HPDE6-E6E7 (cell line): ENCODE data around the gene GPR135.

Experiments
- DNase-seq: peaks from one replicate; pipeline ENCODE4 v3.0.0; 2011; ENCODE audit warnings: missing footprints; ENCODE audit errors: extremely low spot score

The GPR135 gene, protein sequence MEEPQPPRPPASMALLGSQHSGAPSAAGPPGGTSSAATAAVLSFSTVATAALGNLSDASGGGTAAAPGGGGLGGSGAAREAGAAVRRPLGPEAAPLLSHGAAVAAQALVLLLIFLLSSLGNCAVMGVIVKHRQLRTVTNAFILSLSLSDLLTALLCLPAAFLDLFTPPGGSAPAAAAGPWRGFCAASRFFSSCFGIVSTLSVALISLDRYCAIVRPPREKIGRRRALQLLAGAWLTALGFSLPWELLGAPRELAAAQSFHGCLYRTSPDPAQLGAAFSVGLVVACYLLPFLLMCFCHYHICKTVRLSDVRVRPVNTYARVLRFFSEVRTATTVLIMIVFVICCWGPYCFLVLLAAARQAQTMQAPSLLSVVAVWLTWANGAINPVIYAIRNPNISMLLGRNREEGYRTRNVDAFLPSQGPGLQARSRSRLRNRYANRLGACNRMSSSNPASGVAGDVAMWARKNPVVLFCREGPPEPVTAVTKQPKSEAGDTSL

DNA sequence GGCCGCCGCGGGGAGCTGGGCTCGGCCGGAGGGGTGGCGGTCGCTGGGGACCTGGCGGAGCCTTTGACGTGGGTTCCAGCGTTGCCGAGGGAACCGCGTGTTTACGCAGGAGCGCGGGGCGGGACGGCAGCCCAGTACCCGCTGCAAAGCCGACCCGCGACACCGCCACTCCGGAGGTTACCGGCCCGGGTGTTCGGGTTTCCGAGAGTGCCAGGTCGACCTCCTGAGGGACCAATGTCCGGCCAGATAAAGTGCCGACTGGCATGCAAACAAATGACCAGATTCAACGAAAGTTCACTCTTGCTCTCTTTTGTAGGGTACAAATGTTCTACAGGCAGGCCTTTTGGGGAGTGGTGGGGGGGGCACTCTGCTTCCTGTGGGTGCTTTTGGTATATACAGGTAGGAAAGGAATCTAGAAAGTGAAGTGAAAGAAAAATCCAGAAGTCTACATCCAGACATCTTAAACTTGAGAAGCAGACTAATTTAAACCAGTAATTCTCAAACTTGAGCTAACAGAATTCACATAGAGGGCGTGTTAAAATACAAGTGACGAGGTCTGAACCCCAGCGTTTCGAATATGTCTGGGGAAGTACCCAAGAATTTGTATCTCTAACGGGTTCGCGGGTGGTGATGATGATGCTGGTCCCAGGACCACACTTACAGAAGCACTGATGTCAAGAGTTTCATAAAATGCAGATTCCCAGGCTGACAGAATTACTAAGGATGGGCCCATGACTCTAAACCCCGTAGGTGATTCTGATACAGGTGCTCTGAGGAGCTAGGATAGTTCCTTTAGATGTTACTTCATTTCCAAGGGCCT lies at the start of gene GPR135:
Gene GPR135, minus strand, starts transcription at position 65 of the 820 bp plus-strand sequence. CDS start 154 bp downstream, outside the sequence.
- no peak for DNase-seq

DNA sequence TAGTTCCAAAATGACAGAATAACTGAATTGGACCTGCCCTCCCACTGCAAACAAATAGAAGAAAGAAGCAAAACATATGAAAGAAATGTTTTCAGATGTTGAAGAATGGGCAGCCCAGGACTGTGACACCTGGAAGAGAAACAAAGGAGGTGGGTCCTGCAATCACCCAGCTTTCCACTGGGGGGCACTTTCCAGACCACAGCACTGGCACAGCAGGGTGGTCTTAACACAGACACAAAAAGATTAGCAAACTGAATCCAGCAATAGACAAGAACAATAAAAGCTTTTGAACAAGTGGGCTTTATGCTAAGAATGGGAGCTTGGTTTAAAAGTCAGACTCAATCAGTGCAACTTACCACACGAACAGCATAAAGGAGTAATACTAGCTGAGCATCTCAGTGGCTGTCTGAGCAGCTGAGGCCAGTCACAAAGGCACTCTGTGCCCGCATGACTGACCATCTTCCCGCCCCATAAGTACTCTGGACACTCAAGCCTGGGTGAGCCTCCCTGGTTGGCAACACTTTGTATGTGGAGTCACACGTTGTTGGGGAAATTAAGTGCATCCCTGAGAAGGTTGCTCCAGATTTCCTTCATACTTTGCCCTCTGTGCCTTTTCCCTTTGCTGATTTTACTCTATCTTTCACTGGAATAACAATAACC lies 46.9 kb upstream of the GPR135 start:
- DNase-seq: no peak

DNA sequence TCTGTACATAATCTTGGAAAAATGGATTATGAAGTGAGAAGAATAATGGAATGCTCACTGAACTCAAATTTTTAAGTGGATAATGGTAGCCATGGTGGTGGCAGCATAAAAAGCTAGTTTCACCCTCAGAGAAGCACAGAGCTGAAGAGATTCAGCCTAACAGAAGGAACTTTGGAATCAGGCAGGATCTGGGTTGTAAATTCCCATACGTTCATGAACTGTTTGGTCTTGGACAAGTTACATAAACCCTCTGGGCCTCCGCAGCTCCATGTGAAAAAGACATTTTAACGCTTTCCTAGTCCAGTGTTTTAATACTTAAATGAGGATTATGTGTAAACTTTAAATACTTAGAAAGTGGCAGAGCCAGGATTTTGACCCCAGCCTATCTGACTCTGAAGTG lies 45.8 kb upstream of the GPR135 start:
- no peak for DNase-seq

DNA sequence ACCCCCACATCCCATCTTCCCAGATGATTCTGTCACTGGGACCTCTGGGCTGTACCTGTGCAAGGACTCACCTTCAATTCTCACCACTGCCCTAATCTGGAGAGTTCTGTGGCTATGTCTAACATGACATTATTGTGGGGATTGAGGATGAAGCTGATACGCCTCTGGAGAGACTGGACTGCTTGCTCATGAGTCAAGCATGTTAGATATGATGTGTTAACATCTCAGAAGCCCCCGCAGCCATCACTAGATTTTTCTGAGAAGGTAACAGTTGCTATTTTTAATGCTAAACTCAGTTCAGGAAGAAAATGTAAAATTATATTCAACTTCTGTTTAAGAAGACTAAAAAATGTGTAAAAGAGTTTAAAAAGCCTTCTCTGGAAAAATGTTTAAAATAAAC lies 44.8 kb upstream of the GPR135 start:
- DNase-seq: no peak

DNA sequence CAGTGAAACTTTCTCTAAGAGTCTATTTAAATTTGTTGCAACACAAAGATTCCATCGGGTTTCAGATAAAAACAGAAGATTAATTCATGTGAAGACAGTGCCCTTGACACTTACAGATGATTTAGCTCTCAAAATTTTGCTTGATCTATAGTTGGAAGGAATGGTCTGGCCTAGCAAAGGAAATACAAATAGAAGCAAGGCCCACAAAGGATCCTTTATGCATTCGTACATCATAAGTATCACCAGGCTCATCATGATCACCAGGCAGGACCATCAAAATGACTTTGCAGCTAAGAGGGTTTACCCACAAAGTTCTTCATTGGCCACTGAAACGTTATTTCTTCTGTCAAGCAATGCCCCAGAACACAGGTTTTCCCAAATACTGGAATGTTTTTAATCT lies 43.9 kb upstream of the GPR135 start:
- DNase-seq: no peak

DNA sequence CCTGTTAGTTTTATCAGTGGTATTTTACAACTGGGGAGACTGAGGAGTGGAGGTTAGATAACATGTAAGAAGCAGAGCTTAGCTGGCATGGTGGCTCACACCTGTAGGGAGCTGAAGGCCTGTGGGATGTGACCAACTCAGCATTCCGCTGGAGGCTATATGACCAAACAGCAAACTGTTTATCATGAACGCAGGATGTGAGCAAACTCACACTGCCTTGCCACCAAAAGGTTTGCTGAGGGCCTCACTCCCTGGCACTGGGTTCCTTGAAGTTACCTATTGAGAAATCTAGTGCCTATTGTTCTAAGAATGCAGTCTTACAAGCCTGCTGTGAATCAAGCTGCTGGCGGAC lies 42.5 kb upstream of the GPR135 start:
- DNase-seq: peak; percentile 23

DNA sequence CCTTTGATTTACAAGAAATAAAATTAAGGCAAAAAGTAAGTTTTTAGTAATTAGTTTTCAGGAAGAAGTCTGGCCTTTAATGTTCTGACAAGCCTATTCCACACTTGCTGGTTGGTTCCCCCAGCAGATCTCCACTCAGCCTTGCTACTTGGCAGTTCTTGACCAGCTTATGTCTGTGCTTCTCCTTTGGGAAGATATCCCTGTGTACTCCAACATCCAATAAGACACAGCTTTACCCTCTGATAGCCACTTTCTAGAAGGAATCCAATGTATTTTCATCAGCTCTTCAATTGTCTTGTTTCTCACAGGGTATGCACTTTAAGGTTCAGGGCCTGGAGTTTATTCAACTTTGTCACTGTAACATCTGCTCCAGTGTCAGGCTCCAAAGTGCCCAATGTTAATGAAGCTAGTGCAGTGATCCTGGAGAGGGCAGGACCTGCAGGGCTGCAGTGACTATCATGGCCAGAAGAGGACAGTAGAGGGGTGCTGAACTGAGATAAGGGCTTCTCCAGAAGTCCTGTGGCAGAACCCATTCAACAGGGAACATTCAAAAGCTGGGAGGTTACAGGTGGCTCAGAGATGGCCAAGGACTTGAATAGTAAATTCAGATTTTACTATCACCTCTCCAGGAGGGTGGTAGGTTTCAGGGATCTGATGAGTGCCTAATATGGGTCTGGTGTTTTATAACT lies 42.0 kb upstream of the GPR135 start:
- DNase-seq: peak; percentile 35

DNA sequence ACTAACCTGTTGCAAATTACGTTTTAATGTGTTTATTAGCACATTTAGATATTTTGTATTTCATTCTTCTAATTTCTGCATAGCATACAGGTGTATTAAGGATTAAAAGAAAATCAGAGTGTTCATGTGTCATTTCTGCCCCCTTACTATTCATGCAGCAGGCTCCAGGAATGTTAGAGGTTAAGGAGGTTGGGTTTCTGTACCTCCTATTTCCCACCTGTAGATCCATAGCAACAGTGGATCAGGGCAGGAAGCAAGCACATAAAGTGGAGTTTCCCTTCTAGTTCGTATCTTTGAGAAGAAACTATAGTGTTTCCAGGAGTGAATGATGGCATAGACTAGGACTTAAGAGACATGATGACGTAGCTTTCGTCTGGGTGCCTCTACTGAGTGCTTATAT lies 38.1 kb upstream of the GPR135 start:
- no peak for DNase-seq

DNA sequence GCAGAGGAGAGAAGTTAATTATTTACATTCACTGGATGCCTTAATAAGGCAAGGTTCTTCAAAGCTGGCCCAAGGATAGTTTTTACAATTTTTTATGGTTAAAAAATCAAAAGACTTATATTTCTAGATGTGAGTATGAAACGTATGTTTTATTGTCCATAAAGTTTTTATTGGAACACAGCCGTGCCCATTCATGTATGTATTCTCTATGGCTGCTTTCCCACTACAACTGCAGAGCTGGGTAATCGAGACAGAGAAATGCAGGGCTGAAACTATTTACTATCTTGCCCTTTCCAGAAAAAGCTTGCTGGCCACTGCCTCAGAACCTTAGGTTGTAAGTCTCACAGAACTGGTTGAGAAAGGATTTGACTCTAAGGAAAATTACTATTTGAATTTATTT lies 35.6 kb upstream of the GPR135 start:
- DNase-seq: no peak

DNA sequence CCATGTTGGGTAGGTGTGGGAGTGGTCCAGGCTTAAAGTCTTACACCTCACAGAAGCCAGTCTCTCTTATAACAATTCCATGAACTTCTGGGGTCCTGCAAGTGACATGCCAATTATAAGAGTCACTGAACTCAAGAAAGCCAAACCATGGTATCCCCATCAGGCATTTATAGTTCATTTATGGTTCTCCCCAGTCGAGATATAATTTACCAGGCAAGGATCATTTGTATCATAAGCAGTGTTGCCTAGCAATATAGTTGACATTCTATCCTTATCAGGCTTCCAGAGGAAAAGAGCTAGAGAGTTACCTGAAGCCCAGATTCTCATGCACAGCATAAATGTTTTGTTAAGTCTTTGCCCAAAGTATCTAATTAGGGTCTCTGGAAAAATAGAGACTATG lies 27.2 kb upstream of the GPR135 start:
- no peak for DNase-seq

DNA sequence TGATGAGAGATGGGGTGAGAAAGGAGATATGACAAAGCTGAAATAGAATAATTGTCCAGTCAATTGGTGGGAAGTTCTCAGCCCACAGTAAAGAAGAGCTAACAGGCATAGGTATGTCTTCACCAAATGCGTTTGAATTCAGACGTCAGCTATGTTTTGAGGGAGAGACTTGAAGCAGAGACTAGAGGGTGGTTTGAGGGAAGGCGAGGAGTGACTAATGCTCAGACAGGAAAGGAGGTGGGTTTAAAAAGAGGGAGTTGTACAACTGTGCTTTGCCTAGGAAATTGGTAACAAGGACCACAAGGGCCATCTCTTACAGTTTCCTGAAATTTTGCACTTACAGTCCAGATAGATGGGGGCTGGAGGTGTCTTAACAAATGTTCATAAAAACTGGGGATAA lies 25.6 kb upstream of the GPR135 start:
- no peak for DNase-seq

DNA sequence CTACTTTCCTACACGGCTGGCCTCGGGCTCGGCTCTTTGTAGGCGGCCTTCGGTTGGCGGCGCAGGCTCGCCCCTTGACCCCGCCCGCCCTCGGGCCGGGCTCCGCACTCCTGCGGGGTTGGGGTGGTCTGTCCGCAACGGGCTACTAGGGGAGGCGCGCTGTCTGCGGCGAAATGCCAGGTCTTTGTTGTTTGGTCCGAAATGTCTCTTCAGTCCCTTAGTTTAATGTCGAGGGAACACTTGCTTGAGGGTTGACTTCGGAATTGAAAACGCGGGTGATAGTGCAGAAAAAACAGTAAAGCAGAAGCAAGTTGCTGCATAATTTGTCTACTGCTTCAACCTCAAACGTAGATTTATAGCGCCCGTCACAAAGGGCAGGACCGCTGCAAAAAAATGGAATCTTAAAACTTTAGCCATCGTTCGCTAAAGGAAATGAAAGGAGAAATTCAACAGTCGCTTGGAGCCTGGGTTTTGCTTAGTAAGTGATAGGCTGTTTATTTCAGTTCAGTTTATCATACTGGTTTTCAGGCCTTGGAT lies 19.5 kb upstream of the GPR135 start:
- no peak for DNase-seq

DNA sequence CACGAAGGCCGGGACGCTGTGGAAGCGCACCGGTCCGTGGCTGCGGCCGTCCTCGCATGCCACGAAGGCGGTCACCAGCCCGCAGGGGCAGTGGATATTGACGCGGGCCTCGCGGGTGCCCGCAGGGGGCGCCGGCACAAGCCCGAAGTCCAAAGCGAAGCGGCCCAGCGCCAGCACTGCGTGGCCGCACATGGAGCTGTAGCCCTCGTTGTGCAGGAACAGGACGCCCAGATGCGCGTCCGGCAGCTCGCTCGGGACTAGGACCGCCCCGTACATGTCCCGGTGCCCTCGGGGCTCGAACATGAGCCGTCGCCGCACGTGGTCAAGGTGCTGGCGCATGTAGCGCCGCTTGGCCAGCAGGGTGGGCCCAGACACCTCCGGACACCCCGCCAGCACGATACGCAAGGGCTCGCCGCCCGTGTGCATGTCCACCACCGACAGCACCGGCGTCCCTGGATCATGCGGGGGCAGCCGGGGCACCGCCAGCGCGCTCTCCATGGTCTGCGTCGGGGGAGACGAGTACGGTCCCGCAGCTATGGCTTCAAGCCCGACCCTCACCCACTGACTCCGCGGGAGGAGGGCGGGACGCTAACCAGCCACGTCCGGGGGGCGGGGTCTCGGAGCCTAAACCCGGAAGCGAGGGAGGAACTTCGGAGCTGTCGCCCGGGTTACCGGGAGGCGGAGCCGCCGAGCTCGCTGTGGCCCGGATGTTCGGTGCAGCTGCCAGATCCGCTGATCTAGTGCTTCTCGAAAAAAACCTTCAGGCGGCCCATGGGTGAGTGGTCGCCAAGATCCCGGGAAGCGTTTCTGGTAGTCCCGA lies 18.8 kb upstream of the GPR135 start, which contains the start of the genes JKAMP and L3HYPDH:
Gene JKAMP, plus strand, starts transcription at position 699 of the 820 bp plus-strand sequence. Its CDS starts 73 bp downstream, at position 772.
Gene L3HYPDH, minus strand, starts transcription at position 590 of the 820 bp plus-strand sequence. Its CDS starts 92 bp downstream, at position 498.
- DNase-seq: peak; percentile 91

DNA sequence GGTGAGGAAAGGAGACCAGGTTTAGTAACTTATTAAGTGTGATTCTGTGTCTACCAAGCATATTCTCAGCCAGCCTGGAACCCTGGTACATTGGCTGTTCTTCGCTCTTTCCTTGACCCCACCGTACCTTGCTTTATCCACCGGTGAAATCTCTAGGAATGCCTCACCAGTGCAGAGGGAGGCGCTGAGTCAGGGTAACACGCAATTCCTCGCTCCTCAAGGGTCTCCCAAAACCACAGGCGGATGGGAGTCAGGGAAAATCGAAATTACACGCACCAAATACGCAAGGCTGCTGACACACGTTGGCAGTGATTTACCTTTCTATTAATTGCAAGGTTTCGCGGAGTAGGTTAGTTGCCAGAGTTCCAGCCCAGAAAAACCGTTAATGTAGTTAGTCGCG lies 18.2 kb upstream of the GPR135 start:
- no peak for DNase-seq

DNA sequence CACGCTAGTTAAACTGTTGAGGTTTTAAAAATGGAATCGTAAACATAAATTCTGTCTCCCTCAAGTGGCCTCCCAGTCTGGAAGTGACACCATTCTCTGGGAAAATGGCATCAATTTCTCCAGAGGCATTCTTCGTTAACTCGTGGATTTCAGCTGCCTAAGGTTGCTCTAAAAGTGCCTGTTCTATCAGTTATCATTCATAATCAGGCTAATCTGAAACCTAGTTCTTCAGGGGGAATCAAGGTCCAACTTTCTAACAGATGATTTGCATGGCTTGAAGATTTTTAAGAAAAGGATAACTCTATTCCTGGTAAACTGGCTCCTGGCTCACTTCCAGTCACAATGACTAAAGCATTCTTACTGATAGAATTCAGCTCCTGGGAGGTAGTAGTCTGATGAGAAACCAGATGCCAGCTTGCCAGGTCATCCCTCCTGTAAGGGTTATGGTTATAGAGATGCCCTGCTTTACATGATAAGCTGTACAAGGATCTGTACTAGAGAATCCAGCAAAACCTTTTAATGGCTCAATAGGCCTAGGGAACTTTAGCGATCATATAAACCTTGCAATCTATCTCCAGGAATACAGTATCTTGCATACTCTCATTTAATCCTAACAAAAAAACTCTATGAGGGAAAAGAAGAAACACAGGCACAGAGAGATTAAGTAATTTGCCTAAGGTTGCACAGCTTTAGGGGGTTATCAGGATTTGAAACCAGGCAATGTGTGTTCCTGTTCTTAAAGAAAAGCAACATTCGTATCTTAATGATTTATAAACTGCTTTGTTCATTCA lies 17.6 kb upstream of the GPR135 start:
- peak; percentile 86 for DNase-seq

DNA sequence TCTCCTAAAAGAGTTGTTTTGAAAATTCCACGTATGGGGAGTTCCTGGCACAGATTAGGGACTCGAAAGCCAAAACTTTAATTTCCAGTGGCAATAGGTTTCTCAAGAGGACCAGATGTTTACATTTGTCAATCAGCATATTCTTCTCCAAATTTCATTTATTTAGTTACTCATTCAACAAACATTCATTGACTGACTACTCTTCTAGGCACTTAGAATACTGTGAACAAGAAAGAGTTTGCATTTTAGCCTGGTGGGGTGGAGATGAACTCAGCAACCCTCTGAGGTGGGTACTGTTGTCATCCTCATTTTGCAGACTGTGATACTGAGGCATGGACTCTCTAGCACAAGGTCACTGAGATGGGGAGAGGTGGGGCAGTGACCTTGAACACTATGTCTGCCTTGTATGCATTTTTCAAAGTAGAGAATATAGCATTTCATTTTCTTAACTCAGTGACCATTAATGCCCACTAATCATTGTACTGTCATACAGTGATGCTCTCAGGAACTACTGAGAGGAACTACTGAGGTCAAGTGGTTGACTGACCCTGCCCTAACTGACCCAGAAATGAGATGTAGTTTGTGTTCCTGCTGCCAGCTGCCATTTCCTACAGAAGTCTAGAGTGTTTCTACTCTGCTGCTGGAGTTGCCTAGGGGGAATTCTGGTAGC lies 16.8 kb upstream of the GPR135 start:
- no peak for DNase-seq

DNA sequence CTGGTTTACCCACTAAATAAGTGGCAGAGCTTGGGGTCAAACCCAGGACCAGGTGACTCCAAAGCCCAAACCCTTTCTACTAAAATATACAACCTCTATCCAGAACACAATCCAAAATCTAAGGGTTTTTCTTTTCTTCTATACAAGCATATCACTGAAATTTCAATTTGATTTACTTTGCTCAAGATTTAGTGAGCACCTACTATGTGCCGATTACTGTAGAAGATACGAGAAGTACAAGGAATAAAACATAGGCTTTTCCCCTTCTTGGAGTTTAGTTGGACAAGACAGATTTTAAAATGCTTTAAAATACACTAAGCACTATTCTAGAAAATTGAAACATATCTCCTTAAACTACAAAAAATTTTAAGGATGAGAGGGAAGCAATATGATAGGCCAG lies 16.2 kb upstream of the GPR135 start:
- DNase-seq: no peak

DNA sequence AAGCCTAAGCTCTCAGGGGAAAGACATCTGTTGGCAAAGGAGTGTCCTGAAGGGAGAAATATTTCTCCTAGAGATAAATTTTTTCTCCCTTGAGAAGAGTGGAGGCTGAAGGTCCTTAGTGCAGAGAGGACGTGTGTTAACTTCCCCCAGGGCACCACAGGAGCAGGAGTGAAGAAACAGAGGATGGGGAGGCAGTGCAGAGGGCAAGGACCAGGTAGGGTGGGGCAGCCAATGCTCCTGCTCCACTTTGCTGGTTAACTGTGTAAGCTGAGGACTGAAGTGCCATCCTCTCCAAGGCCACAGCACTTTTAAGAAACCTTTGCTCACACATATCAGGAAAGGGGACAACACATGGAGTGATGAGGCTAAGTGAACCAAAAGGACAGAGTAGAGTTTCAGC lies 15.0 kb upstream of the GPR135 start:
- DNase-seq: no peak

DNA sequence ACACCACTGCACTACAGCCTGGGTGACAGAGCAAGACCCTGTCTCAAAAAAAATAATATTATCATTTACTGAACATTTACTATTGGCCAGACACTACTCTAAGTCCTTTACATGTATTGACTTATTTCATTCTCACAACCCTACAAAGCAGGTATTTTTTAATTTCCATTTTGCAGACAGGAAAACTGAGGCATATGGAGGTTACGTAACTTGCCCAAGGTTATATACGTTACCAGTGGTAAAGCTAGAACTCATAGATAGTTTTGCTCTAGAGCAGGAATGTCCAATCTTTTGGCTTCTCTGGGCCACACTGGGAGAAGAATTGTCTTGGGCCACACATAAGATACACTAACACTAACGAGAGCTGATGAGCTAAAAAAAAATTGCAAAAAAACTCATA lies 13.4 kb upstream of the GPR135 start:
- DNase-seq: no peak
